Glomerular visceral epithelial cell (primary cell): Measurements from ENCODE around the gene LCN9.
"Not testable (repeated sequence)": the region's sequence is repeated elsewhere in the genome, so short reads cannot be mapped to it uniquely, and the experiment has no call there.

Source experiments
- DNase-seq: peaks from one replicate; pipeline ENCODE4 v3.0.0-alpha.2; 2016; ENCODE audit errors: extremely low spot score

The LCN9 gene, protein sequence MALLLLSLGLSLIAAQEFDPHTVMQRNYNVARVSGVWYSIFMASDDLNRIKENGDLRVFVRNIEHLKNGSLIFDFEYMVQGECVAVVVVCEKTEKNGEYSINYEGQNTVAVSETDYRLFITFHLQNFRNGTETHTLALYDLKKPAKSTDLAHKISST

DNA sequence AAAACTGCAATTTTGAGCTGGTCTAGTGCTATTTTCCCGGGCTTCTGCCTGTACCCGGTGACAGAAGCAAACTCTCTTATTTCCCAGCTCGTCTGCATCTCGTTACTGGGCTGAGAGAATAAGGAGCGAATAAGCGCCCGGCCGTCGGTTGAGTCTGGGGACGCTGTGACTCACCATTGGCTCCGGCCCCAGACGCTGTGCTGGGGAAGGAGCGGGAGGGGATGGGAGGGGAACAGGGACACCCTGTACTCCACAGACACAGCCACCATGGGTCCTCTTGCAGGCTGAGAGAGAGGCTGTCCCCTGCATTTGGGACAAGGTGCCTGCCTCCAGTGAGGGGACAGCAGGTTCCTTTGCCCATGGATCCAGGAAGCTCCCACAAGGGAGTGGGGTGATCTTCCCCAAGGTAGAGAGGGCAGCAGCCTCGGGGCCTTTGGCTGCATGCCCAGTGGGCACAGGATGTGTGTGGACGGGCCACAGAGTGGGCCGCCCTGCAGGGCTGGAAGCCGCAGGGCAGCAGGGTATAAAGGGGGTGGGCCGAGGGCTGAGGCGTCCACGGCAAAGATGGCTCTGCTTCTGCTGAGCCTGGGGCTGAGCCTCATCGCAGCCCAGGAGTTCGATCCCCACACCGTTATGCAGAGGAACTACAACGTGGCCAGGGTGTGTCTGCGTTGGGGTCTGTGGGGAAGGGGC lies at the start of gene LCN9:
LCN9 (plus strand) TSS at position 552 of the 693 bp plus-strand sequence; CDS start at position 565, 13 bp downstream.
- DNase-seq: no peak

DNA sequence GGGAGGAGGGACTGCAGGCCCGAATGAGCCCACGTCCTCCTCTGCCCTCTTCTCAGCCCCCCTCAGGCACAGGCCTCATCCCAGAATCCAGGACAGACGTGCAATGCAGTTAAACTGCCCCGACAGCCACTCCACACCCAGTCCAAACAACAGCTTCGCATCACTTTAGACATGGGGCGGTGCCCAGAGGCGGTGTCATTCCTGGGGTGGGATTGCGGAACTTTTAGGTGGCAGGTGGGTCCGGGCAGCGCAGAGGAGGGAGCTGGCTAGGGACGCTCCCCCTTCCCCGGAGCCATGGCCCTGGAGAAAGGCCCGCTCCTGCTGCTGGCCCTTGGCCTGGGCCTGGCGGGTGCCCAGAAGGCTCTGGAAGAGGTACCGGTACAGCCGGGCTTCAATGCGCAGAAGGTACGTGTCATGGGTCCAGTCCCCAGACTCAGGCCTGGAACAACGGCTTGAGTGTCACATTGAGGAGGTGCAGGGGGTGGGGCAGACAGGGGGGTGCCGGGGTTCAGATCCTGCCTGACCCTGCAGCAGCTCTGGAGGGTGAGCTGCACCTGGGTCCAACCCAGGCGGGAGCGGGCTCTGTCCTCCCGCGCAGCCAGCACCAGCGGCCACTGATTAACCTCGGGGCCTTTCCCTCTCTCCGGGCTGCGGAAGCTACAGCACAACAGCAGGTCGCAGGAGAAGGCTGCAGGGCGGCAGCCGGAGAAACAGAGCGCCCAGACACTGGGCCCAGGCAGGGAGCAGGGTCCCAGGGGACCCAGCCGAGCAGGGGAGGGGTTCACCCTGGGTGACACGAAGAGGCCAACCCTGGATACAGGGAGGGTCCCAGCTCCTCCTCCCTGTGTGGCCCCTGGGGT lies 48.9 kb upstream of the LCN9 start:
- DNase-seq: no peak

DNA sequence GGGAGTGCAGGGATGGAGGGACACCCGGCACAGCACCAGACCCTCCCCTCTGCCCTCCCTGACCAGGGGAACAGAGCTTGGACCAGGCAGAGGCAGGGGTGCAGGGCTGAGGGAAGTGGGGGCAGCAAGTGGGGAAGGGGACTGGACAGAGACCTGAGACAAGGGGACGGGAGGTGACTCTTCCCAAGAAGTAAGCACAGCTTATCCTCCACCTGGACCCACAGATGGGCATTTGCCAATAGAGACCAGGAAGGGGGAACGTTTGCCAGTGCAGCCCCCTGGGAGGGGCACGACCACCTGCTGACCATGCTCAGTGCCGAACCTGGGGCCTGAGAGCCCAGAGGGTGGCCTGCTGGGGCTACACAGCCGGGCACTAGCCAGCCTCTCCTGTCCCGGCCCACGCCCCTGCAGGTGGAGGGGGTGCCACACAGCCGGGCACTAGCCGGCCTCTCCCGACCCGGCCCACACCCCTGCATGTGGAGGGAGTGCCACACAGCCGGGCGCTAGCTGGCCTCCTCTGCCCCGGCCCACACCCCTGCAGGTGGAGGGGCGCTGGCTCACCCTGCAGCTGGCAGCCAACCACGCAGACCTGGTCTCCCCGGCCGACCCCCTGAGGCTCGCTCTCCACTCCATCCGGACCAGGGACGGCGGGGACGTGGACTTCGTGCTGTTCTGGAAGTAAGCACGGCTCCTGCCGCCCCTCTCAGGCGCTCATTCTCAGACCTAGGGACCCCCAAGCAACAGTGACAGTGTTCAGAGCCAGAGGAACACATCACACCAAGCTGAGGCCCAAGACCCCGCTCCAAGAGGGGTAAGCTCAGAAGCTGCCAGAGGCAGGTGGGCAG lies 48.1 kb upstream of the LCN9 start:
- no peak for DNase-seq

DNA sequence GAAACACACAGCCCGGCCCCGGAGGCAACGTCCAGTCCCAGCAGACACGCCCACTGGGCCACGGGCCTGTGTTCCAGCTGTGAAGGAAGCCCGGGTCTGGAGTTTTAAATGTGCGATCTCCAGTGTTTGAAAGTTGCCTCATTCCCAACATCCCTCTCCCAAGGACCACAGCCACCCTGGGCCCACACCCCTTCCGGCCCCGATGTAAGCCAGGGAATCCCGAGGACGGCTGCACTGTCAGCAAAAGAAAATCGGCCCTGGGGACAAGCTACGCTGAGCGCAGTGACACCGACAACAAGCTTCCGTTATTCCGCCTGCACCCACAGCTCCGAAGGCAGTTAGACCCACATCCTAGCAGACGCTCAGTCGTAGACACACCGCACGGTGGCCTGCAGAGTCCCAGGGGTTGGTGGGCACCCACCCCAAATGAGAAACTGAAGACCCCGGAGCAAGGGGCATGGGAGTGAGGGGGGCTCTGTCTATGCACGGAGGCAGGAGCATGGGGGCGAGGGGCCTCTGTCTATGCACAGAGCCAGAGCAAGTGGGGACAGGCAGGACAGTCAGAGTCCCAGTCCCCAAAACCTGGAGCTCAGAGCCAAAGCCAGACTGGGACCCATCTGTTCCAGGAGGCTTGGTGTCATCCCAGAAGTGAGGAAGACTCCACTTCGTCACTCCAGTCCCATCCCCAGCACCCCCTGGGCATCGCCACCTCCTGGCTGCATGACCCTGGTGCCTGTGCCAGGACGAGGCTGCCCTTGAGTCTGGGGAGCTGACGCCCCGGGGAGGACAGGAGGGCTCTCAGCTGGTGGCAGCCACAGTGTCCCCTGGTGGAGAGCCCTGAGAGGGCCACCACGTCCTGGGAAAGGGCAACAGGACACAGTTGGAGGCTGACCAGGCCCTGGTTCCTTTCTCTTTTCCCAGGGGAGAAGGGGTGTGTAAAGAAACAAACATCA lies 47.2 kb upstream of the LCN9 start:
- no peak for DNase-seq

DNA sequence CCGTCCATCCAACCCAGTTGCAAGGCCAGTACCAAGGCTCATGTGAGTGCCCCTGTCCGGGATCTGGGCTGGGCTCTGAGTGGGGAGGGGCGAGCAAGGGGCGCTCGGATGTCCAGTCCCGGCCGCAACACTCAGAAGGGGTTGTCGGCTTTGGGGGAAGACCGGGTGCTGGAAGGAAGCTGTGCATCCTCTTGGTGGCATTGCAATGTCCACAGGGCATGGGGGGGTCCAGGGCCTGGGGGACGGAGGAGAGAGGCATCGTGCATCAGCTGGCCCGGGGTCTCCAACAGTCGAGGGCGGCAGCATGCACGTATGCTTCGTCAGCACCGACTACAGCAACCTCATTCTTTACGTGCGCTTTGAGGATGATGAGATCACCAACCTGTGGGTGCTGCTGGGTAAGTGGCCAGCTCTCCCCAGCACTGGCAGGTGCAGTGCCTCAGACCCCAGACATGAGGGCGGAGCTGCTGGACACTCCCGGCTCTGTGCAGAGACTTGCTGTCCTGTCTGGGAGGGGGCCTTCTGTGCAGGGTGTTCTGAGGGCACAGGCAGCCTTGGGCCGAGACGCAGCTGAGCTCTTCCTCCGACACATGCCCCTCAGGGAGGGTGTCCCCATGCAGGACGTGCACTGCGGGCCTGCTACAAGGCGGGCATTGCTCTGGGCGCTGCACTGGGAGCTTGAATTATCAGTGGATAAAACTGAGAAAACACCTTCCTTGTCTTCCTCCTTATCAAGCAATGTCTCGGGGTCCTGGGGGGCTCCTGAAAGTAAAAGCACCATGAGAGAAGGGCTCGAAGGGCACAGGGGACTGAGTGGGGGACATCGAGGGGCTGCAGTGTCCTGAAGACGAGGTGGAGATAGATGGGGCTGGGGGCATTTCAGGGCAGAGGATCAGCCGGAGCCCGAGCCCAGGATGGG lies 46.2 kb upstream of the LCN9 start:
- DNase-seq: no peak

DNA sequence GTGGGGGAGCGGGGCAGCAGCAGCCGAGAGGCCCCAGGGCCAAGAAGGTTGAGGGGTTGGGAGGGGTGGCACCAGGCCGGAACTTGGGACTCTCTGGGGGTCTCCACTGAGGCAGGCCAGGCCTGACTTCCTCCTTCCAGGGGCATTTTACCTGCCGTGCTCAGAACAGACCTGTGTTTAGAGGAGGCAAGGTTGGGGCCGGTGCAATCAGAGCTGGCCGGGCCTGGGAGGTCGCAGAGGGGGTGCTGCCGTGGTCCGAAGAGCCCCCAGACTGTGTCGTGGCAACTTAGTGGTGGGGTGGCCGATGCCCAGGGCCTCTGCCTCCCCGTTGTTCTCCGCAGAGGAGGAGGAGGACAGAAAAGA lies 45.6 kb upstream of the LCN9 start:
- no peak for DNase-seq

DNA sequence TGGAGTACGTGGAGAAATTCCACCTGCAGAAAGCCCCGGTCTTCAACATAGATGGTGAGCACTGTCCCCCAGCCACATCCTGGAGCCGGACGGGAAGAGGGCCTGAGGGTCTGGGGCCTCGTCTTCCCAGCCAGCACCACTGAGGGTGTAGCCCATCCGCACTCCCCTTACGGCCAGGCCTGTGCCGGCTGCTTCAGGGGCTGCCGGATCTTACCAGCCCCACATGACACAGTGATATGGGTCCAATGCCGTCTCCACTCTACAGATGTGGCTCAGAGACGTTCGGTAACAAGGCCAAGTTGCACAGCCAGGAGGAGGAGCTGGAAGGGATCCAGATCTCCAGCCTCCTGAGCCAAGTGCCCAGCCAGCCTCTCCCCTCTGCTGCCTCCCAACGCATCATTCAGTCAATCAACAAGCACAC lies 45.1 kb upstream of the LCN9 start:
- DNase-seq: no peak

DNA sequence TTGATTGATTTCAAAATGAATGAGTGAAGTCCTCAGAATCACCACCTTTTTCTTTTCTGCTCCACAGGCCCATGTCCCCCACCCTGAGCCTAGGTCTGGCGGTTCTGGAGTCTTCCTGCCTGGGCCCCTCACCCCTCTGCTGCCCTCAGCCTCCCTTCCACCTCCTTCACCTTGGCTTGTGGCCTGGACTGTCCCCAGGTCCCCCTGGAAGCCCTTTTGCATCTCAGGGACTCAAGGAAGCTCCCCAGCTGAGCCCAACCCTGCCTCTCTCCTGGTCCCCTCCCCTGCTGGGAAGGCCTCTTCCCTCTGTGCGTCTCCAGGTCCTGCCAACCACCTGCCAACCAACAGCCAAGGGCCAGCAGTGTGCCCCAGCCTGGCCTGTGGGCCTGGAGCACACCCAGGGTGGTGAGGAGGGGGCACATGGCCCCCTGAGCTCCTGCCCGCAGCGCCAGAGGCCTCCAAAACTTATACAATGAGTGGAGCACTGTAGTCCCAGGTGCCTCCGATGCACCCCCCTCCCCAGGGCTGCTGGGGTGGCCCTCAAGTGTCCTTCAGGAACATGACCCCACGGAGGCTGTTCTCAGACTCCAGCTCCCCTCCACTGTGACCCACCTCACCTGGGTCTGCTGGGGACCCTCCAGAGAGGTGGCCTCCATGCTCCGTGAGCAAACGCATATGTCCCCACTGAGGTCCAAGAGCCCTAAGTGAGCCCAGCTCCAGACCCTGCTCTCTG lies 44.1 kb upstream of the LCN9 start:
- DNase-seq: no peak

DNA sequence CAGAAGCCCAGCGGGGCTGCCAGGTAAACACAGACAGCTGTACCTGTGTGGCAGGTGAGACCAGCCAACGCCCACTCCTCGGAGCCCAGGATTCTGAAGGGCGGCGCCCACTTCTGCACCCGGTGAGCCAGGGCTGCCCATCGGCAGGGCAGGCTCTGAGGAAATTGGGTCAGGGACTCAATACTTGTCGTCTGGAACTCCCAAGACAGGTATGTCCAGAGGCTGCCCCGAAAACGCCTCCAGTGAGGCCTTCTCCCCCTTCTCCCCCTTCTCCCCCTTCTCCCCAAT lies 43.6 kb upstream of the LCN9 start:
- DNase-seq: no peak

DNA sequence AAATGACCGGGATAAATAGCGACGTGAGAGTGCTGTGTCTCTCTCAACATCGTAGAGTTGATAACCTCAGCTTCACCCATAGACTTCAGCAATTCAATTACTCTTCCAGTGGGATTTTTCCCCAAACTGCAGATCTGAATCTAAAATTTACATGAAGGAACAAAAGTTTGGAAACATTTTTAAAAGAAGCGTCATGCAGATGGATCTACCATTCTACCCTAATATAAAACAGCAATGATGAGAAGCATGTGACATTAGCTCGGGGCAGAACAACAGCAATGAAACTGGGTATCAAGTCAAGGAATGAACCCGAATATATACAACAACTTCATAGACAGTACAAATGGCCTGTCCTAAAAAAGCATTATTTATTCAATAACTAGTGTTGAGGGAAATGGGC lies 42.6 kb upstream of the LCN9 start:
- DNase-seq: no peak

DNA sequence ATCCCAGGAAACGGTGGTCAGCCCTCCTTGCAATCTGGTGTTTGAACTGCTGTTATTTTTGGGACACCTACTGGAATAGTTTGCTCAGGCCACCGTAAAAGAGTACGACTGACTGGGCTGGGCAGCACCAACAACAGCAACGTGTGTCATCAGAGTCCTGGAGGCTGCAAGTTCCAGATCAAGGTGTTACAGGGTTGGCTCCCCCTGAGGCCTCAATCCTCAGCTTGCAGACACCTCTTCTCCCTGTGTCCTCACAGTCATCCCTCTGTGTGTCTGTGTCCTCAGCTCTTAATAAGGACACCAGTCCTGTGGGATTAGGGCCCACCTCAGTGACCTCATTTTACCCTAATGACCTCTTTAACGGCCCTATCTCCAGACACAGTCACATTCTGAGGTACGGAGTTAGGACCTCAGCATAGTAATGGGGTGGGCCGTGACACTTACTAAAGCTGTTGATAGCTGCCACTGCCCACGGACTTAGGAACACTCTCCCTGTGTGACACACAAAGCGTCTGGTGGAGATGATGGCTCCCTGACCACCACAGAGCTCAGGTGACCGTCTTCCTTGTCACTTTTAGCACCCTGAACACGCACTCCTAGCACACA lies 40.6 kb upstream of the LCN9 start:
- no peak for DNase-seq

DNA sequence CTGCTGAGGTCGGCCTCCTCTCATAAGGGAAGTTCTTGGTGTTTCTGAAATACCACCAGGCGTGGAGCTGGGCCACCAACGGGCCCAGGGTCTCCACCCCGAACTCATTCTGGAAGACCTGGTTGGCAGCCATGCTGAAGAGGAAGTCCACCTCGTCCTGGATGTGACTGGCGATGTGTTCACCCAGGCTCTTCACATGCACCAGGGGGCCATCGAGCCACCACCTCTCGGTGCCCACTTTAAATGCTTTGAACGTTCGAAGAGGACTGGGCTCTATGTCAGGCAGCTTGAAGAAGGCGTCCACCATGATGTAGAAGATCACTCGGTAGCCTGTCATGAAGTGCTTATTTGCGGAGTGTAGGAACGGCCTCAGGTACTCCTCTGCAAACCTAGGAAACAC lies 38.8 kb upstream of the LCN9 start:
- DNase-seq: no peak

DNA sequence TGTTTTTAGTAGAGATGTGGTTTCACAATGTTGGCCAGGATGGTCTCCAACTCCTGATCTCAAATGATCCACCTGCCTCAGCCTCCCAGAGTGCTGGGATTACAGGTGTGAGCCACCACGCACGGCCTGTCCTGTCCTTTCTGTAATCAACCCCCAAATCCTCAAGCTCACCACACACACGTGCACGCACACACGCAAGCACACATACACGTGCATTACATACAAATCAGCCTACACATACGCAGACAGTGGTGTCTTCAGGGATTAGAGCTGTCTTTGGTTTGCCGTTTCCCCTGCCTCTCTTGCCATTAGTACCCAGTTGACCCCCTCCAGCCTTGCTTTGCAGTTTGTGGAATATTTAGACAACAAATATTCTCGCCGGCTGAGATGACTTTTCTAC lies 30.3 kb upstream of the LCN9 start:
- DNase-seq: no peak

DNA sequence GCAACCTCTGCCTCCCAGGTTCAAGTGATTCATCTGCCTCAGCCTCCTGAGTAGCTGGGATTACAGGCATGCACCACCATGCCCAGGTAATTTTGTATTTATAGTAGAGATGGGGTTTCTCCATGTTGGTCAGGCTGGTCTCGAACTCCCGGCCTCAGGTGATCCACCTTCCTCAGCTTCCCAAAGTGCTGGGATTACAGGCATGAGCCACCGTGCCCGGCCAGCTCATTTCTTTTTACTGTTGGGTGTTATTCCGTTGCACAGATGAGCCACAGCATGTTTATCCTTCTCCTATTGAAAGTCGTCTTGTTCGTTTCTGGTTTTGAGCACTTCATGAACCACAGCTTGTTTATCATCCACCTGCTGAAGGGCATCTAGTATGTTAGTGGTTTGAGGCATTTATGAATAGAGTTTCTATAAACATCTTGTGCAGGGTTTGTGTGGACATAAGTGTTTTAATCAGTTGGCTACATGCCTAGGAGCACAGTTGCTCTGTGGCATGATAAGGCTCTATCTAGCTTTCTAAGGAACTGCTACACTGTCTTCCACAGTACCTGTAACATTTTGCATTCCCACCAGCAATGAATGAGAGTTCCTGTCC lies 26.1 kb upstream of the LCN9 start:
- DNase-seq: not testable (repeated sequence)

DNA sequence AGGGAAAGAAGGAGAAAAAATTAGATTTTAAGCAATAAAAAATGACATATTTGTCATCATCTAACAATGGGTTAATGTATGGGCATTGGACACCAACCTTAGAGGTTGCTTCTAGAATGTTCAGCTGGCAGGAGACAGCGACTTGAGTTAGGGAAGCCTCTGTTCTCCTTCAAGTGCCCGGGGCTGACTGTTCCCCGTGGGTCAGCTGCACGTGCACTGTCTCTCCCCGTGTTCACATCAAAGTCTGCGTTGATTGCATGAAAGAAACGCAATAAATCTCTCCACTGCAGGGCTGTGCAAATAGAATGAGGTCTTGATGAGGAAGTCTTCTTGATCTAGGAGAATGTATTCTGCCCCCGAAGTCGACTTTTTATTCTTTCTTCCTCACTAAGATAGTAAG lies 23.9 kb upstream of the LCN9 start, which contains the start of gene GLT6D1:
GLT6D1 (minus strand) TSS at position 345 of the 400 bp plus-strand sequence. CDS start 353 bp downstream, outside the sequence.
- no peak for DNase-seq

DNA sequence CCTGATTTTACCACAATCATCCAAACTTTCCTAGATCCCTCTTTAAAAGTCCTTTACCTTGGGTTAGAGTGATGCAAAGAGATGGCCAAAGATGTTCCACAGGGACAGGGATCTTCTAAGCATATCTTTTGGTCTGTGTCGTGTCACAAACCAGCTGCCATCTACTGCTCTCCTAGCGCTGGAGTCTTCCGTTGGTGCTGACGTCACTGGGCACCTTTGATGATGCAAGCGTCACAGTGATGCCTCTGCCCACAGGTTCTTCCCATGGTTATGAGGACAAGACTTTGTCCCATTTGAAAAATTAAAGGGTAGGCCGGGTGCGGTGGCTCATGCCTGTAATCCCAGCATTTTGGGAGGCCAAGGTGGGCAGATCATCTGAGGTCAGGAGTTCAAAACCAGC lies 22.1 kb upstream of the LCN9 start:
- DNase-seq: no peak

DNA sequence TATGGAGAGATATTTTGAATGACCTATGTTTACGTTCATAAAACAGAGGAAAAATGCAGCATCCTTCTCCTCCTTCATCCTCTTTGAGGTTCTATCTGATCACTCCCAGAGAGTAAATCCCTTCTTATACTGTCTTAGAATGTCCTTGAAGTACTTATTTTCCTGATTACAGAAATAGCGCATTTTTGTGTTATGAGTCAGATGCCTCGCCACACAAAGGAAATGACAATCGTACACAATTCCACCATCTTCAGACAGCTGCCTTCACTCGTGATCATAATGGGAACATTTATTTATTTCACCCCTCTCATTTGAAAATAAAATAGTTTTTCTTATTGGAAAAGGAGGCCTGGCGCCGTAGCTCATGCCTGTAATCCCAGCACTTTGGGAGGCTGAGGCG lies 21.4 kb upstream of the LCN9 start:
- DNase-seq: no peak

DNA sequence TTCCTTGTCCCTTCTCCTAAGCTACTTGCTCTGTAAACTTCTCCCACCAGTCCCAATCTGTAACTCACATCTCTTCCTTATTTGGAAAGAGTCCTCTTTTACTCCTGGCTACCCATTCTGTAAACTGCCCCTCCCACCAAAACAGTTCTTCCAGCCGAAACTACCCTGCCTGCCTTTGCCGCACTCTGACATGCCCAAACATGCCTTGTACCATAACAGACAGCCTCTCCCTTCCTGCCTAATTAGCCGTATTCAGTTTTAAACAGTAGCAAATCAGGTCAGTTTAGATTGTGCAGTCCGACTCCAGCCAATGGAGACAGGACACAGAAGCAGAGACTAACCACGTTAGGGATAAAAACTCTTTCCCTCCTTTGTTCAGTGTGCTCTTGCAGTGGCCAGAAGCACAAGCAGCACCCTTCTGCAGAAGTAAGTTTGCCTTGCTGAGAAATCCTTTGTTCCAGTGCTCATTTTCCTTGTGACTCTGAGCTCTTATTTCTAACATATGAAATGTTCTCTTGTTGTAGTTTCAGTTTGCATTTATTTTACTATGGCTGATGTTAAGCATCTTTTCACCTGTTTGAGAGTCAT lies 18.4 kb upstream of the LCN9 start:
- DNase-seq: no peak
